A549 (cell line): Measurements from ENCODE around the gene ANO3.

Experiments
- EHMT2 ChIP-seq: fragments of 200-600 bp; sonication (generic); IDR thresholded peaks from 2 replicates; pipeline ENCODE4 v1.6.1; 2016; ENCODE audit warnings: antibody characterized with exemption, low read depth, mild to moderate bottlenecking, moderate library complexity
- EP300 ChIP-seq, 2 experiments: fragments of >200 bp; sonication (Bioruptor Twin); formaldehyde crosslinking; IDR thresholded peaks; 2 replicates in 1 of 2; 3 replicates in 1 of 2; pipeline ENCODE4 v1.6.1; 2016 to 2017
- JUN ChIP-seq, 2 experiments: fragments of >200 bp; sonication (Bioruptor Twin); formaldehyde crosslinking; IDR thresholded peaks; 2 replicates in 1 of 2; 3 replicates in 1 of 2; pipeline ENCODE4 v1.6.1; 2016 to 2017
- KDM1A ChIP-seq: fragments of 200-600 bp; sonication (generic); IDR thresholded peaks from 2 replicates; pipeline ENCODE4 v1.6.1; 2016; ENCODE audit warnings: low read depth, mild to moderate bottlenecking
- MAFK ChIP-seq: fragments of 450-650 bp; IDR thresholded peaks from 2 replicates; pipeline ENCODE4 v1.6.1; 2014; ENCODE audit not compliant: partially characterized antibody
- MYC ChIP-seq: IDR thresholded peaks from 2 replicates; pipeline ENCODE4 v1.6.1; 2012; ENCODE audit warnings: mild to moderate bottlenecking, inconsistent platforms, low read length, improper control_type of control experiment, borderline replicate concordance
- POLR2A ChIP-seq: IDR thresholded peaks from 2 replicates; pipeline ENCODE4 v1.6.1; 2012; ENCODE audit warnings: mild to moderate bottlenecking, low read length
- POLR2AphosphoS2 ChIP-seq: conservative IDR thresholded peaks from 2 replicates; pipeline ENCODE4 v1.6.1; 2012; ENCODE audit warnings: low read length, improper control_type of control experiment, inconsistent platforms
- SMC3 ChIP-seq: fragments of >200 bp; sonication (Bioruptor Twin); formaldehyde crosslinking; IDR thresholded peaks from 3 replicates; pipeline ENCODE4 v1.6.1; 2018; ENCODE audit warnings: inconsistent platforms
- TF ChIP-seq, protein P1 (sequence below): fragments of >200 bp; sonication (Bioruptor Twin); formaldehyde crosslinking; IDR thresholded peaks from 3 replicates; pipeline ENCODE4 v1.5.1; 2016
- TF ChIP-seq, protein P2 (sequence below): IDR thresholded peaks from 2 replicates; pipeline ENCODE4 v1.6.1; 2012; ENCODE audit warnings: low read depth, borderline replicate concordance
- TF ChIP-seq, protein P3 (sequence below): fragments of 200-600 bp; sonication (generic); IDR thresholded peaks from 2 replicates; pipeline ENCODE4 v1.6.1; 2016; ENCODE audit warnings: antibody characterized with exemption, mild to moderate bottlenecking, moderate library complexity
- TF ChIP-seq, protein P4 (sequence below): IDR thresholded peaks from 2 replicates; pipeline ENCODE4 v1.6.1; 2012
- TF ChIP-seq, protein P5 (sequence below): fragments of 250-450 bp; sonication (Bioruptor Pico); IDR thresholded peaks from 2 replicates; pipeline ENCODE4 v1.5.0; 2021; ENCODE audit warnings: mild to moderate bottlenecking, moderate library complexity, borderline replicate concordance

DNA sequence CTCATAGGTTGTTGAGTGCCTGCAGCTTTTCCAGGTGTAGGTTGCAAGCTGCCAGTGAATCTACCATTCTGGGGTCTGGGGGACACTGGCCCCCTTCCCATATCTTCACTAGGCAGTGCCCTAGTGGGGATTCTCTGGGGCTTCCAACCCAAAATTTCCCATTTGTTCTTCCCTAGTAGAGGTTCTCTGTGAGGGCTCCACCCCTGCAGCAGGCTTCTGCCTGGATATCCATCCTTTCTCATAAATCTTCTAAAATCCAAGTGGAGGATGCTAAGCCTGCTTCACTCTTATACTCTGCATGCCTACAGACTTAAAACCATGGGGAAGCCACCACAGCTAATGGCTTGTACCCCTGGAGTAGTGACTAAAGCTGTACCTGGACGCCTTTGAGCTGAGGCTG is 33.4 kb downstream of the ANO3 start:
- TF ChIP-seq POLR2A (no peak), JUN (IDR thresholded peaks at IDR 0.05) (no peak), MAFK (no peak), EHMT2 (no peak), EP300 (IDR thresholded peaks at IDR 0.05) (no peak), MYC (no peak), SMC3 (no peak), KDM1A (no peak), POLR2AphosphoS2 (no peak)
- TF ChIP-seq, protein P1, sequence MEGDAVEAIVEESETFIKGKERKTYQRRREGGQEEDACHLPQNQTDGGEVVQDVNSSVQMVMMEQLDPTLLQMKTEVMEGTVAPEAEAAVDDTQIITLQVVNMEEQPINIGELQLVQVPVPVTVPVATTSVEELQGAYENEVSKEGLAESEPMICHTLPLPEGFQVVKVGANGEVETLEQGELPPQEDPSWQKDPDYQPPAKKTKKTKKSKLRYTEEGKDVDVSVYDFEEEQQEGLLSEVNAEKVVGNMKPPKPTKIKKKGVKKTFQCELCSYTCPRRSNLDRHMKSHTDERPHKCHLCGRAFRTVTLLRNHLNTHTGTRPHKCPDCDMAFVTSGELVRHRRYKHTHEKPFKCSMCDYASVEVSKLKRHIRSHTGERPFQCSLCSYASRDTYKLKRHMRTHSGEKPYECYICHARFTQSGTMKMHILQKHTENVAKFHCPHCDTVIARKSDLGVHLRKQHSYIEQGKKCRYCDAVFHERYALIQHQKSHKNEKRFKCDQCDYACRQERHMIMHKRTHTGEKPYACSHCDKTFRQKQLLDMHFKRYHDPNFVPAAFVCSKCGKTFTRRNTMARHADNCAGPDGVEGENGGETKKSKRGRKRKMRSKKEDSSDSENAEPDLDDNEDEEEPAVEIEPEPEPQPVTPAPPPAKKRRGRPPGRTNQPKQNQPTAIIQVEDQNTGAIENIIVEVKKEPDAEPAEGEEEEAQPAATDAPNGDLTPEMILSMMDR: no peak
- TF ChIP-seq, protein P2, sequence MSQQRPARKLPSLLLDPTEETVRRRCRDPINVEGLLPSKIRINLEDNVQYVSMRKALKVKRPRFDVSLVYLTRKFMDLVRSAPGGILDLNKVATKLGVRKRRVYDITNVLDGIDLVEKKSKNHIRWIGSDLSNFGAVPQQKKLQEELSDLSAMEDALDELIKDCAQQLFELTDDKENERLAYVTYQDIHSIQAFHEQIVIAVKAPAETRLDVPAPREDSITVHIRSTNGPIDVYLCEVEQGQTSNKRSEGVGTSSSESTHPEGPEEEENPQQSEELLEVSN: no peak
- TF ChIP-seq, protein P3, sequence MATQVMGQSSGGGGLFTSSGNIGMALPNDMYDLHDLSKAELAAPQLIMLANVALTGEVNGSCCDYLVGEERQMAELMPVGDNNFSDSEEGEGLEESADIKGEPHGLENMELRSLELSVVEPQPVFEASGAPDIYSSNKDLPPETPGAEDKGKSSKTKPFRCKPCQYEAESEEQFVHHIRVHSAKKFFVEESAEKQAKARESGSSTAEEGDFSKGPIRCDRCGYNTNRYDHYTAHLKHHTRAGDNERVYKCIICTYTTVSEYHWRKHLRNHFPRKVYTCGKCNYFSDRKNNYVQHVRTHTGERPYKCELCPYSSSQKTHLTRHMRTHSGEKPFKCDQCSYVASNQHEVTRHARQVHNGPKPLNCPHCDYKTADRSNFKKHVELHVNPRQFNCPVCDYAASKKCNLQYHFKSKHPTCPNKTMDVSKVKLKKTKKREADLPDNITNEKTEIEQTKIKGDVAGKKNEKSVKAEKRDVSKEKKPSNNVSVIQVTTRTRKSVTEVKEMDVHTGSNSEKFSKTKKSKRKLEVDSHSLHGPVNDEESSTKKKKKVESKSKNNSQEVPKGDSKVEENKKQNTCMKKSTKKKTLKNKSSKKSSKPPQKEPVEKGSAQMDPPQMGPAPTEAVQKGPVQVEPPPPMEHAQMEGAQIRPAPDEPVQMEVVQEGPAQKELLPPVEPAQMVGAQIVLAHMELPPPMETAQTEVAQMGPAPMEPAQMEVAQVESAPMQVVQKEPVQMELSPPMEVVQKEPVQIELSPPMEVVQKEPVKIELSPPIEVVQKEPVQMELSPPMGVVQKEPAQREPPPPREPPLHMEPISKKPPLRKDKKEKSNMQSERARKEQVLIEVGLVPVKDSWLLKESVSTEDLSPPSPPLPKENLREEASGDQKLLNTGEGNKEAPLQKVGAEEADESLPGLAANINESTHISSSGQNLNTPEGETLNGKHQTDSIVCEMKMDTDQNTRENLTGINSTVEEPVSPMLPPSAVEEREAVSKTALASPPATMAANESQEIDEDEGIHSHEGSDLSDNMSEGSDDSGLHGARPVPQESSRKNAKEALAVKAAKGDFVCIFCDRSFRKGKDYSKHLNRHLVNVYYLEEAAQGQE: no peak
- TF ChIP-seq, protein P4, sequence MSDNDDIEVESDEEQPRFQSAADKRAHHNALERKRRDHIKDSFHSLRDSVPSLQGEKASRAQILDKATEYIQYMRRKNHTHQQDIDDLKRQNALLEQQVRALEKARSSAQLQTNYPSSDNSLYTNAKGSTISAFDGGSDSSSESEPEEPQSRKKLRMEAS: no peak
- TF ChIP-seq, protein P5, sequence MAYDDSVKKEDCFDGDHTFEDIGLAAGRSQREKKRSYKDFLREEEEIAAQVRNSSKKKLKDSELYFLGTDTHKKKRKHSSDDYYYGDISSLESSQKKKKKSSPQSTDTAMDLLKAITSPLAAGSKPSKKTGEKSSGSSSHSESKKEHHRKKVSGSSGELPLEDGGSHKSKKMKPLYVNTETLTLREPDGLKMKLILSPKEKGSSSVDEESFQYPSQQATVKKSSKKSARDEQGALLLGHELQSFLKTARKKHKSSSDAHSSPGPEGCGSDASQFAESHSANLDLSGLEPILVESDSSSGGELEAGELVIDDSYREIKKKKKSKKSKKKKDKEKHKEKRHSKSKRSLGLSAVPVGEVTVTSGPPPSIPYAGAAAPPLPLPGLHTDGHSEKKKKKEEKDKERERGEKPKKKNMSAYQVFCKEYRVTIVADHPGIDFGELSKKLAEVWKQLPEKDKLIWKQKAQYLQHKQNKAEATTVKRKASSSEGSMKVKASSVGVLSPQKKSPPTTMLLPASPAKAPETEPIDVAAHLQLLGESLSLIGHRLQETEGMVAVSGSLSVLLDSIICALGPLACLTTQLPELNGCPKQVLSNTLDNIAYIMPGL (CRISPR knock-in tag): no peak
